LNCAP (cell line): ENCODE data around the gene GGA3.
A peak's percentile ranks its signal among the peaks of the same experiment; 100 is the strongest.

Source experiments
- TF ChIP-seq, protein P1 (sequence below): fragments of 450-650 bp; IDR thresholded peaks from 2 replicates; pipeline ENCODE4 v1.5.1; 2017; ENCODE audit warnings: mild to moderate bottlenecking

The GGA3 gene, protein sequence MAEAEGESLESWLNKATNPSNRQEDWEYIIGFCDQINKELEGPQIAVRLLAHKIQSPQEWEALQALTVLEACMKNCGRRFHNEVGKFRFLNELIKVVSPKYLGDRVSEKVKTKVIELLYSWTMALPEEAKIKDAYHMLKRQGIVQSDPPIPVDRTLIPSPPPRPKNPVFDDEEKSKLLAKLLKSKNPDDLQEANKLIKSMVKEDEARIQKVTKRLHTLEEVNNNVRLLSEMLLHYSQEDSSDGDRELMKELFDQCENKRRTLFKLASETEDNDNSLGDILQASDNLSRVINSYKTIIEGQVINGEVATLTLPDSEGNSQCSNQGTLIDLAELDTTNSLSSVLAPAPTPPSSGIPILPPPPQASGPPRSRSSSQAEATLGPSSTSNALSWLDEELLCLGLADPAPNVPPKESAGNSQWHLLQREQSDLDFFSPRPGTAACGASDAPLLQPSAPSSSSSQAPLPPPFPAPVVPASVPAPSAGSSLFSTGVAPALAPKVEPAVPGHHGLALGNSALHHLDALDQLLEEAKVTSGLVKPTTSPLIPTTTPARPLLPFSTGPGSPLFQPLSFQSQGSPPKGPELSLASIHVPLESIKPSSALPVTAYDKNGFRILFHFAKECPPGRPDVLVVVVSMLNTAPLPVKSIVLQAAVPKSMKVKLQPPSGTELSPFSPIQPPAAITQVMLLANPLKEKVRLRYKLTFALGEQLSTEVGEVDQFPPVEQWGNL

DNA sequence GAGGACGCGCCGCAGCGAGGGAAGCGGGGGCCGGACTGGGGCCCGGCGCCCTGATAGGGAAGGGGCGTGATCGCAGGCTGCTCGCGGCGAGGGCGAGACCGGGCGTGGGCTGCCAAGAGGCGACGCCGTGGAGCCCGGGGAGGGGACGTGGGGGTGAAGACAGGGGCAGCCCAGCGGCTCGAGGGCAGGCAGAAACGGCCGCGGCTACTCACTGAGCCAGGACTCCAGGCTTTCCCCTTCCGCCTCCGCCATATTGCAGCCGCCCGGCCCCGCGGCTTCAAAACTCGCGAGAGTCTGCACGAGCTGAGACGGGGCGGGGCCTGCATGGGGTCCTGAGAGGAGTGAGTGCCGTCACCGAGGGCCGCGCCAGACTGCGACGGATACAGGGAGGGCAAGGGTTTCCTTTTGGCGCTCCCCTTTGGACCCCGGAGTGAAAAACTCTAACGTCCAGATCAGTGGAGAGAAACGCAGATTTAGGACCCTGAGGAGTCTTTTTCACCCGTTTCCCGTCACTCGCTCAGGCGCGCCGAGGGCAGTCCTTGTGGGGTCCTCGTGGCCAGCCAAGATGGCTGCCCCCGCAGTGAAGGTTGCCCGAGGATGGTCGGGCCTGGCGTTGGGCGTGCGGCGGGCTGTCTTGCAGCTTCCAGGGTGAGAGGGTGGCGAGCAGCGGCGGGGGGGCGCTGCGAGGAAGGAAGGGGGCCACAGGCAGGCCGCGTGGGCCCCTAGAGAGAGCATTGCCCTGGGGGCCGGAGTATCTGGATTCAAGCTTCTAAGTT is at the start of gene GGA3, which contains the start of gene MRPS7:
Gene GGA3, minus strand, starts transcription at position 271 of the 776 bp plus-strand sequence. Its CDS starts 19 bp downstream, at position 252.
Gene MRPS7, plus strand, starts transcription at position 544 of the 776 bp plus-strand sequence. Its CDS starts 22 bp downstream, at position 566.
- TF ChIP-seq, protein P1, sequence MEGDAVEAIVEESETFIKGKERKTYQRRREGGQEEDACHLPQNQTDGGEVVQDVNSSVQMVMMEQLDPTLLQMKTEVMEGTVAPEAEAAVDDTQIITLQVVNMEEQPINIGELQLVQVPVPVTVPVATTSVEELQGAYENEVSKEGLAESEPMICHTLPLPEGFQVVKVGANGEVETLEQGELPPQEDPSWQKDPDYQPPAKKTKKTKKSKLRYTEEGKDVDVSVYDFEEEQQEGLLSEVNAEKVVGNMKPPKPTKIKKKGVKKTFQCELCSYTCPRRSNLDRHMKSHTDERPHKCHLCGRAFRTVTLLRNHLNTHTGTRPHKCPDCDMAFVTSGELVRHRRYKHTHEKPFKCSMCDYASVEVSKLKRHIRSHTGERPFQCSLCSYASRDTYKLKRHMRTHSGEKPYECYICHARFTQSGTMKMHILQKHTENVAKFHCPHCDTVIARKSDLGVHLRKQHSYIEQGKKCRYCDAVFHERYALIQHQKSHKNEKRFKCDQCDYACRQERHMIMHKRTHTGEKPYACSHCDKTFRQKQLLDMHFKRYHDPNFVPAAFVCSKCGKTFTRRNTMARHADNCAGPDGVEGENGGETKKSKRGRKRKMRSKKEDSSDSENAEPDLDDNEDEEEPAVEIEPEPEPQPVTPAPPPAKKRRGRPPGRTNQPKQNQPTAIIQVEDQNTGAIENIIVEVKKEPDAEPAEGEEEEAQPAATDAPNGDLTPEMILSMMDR, result 0 out of 2 replicates have a peak, but pooled peaks have one; percentile 2

DNA sequence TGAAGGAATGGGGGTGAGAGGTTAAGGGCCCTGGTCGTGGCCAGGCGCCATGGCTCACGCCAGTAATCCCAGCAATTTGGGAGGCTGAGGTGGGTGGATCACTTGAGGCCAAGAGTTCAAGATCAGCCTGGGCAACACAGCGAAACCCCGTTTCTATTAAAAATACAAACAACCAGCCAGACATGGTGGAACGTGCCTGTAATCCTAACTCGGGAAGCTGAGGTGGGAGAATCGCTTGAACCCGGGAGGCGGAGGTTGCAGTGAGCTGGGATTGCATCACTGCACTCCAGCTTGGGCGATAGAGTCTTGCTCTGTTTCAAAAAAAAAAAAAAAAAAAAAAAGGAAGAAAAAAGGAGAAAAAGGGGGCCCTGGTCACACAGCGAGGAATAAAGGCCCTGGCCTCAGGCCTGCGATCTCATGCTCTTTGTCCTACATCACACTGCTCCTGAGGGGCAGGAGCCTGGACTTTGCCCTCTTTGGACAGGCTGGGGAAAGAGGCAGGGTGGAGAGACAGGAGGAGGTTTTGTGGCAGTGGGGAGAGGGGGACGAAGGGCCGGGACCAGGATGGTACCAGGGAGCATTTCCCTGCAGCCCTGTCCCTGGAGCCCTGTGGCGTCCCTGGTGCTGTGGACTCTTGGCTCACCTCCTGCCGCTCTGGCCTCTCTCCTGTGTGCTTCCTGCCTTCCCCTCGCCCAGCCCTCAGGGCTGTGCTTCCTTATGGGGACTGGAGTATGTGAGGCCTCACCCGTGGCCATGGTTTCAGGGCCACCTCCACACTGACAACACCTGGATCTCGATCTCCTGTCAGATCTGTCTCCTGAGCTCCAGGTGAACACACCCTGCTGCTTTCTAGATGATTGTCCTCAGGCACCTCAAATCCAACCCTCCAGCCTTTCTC is 47.6 kb upstream of the GGA3 start:
- TF ChIP-seq, protein P1, result no peak

DNA sequence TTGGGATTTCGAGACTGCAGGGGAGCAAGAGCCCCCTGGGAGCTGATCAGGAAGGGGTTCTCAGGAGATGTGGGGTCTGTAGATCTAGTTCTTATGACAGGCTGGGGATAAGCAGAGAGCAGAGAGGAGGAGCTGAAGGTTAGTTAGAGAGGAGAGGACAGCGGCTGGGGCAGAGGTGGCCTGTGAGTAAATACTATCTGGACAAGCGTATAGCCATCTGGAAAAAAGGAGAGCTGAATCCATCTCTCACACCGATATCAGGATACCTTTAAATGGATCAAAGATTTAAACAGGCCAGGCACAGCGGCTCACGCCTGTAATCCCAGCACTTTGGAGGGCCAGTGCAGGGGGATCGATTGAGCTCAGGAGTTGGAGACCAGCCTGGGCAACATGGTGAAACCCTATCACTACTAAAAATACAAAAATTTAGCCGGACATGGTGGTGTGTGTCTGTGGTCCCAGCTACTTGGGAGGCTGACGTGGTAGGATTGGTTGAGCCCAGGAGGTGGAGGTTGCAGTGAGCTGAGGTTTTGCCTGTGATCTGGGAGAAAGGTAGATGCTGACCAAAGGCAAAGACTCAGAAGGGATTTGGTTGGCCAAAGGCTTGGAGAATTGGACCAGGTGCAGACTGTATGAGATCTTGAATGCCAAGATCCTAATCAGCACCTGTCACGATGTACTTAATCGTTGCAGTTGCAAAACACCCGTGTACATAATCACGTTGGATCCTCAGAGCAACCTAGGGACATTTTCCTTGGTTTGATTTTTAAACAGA is 46.7 kb upstream of the GGA3 start:
- TF ChIP-seq, protein P1, result no peak

DNA sequence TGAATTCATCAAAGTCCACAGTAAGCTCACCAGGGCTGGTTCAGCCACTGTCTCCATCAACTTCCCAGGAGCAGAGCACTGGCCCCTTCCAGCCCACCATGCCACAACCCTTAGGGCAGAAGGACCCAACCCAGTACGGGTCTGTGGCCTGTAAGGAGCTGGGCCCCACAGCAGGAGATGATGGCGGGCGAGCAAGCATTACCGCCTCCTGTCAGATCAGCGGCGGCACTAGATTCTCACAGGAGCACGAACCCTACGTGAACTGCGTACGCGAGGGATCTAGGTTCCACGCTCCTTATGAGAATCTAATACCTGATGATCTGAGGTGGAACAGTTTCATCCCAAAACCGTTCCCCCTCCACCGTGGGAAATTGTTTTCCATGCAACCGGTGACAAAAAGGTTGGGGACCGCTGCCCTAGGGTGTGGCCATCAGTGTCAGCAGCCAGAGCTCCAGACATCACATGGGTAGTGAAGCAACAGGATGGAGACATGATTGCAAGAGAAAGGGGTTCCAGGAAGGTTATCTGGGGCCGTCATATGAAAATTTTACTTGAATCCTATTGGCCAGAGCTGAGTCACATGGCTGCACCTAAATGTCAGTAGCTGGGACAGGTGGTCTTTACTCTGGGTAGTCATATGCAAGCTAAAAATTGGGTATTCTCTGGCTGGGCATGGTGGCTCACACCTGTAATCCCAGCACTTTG is 40.2 kb upstream of the GGA3 start:
- TF ChIP-seq, protein P1, result no peak

DNA sequence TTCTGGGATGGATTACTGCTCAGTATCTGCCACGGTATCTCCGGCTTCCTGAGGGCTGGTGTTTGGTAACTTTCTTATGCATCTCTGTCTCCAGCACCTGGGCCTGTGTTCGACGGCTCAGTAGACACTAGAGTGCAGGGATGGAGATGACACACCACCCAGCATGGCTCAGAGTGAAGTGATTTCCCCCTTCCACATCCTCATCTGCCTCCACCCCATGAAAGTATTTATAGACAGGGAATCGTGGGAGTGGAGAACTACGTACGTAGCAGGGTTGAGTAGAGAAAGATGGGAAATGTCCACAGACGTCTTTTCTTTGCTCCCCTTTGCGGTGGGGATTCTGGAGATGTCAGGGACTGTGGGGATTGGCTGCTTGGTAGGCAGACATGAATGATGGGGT is 39.6 kb upstream of the GGA3 start:
- TF ChIP-seq, protein P1, result no peak

DNA sequence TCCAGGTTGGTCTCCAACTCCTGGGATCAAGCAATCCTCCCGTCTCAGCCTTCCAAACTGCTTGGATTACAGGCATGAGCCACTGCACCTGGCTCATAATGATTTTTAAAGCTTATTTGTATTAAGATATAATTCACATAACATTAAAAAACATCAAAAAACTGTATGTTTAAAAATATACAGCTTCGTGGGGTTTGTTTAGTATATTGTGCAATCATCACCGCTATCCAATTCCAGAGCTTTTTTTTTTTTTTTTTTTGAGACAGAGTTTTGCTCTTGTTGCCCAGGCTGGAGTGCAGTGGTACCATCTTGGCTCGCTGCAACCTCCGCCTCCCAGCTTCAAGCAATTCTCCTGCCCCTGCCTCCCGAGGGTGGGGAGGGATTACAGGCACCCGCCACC is 38.9 kb upstream of the GGA3 start:
- TF ChIP-seq, protein P1, result no peak
